DMS114 treated with DMSO at 0.1 percent for 48 hours (cell line): ENCODE results near the gene TUBA3D.
"Not testable (repeated sequence)": the region's sequence is repeated elsewhere in the genome, so short reads cannot be mapped to it uniquely, and the experiment has no call there.

Experiments used
- DNase-seq: peaks from one replicate; lab custom pipeline; 2025; ENCODE audit not compliant: unreplicated experiment; lab: John Stamatoyannopoulos, UW

Gene TUBA3D

DNA sequence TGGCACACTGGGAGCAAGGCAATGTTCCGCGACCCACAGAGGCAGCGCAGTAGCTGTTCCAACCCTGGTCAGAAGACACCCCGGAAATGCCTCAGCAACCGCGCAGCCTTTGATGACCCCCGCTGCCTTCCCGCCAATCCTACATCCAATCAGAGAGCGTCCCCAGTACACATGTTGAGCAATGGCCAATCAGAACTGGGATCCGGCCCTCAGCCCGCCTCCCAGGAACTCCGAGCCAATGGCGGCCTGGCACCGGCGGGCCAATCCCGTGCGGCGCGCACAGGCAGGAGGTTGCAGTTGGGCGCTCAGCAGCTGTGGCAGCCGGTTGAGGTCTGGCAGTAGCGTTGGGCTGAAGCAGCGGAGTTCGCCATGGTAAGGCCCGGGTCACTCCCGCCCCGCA lies at the start of gene TUBA3D:
TUBA3D (plus strand) TSS at position 289 of the 400 bp plus-strand sequence; CDS start at position 370, 81 bp downstream.
- DNase-seq, result no peak

DNA sequence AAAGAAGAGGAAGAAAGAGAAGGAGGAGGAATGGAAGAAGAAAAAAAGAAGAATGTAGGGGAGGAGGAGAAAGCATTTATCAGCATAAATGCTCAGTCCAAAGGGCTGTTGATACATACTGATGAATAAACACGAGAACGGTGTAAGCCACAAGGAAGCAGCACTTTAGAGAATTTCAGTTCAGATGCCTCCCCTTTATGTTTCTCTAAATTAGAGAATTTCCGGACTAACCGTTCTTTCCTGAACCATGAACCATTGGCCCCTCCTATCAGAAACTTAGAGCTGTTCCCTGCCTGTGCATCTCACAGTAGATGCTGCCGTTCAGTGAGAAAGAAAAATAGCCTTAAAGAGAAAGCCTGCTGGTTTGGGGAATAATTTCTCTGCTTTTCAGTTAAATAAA lies 49.2 kb upstream of the TUBA3D start:
- DNase-seq, result no peak

DNA sequence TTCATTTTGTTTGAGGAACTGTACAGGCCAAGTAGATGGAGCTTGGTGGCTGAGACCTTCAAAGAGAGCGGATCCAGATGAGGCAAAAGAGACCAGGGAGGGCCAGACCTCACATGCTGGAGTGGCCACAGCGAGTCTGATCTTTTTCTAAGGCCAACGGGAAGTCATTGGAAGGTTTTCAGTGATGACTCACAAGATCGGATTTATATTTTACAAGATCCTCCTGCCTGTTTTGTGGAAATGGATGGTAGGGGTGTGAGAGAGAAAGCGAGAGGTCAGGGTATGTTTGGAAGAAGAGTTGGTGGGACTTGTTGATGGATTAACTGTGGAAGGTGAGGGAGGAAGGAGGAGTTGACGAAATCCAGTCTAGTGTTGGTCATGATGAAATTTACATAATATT lies 44.6 kb upstream of the TUBA3D start:
- DNase-seq, result no peak

DNA sequence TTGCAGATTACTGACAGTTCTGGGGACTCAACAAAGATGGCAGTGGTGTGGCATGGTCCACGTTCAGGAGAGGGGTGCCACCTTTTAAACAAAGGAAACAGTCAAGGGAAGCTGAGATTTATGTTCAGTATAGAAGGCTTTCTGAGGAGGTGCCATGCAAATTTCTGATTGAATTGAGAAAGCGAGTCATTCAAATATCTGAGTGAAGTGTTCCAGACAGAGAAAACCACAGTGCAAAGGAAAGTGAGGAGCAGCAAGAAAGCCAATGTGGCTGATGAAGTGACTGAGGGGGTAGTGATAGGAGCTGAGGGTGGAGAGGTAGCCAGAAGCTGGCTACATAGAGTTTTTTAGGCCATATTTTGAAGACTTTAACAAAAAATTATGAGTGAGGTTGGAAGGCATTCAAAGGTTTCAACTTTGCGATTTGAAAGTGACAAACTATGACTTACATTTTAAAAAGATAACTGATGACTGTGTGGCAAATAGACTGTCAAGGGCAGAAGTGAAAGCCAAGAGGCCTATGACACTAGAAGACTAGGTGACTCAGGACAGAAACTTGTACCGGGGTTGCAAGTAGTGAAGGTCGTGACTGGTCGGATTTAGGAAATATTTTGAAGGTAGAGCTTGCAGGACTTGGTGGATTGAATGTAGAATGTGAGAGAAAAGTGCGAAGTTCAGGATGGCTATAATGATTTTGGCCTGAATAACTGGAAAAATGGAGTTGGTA lies 35.0 kb upstream of the TUBA3D start:
- not testable (repeated sequence) for DNase-seq

DNA sequence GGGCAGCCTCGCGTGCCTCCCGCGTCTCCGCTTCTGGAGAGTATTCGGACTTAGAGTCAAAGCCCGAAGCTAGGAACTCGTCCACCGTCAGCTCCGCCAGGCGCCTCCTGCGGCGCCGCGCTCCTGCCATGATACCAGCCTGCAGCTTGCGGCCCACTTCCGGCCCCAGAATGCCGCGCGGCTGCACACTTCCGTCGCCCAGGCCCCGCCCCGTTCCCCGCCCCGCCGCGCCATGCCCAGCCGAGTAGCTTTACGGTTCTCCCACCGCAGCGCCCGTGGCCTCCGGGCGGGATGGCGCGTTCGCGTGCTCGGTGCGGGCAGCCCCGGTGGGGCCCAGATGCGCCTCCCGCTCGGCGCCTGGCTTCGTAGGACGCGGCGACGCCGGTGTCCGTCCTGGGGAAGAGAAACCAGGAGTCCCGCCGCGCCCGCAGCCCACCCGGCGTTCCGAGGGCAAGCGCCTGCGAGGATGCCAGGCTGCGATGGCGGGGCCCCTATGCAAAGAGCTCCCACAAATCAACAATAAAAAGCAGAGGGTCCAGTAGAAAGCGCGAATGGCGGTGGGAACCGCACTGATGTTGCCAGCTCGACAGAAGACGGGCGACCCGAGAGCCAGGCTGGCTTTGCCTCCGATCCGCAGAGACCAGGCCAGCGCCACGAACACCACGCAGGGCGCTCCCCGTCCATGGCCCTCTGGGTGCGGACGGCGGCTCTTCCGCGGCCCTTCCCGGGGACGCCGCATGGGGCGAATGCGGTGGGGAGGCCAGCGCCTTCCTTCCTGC lies 31.0 kb upstream of the TUBA3D start:
- not testable (repeated sequence) for DNase-seq

DNA sequence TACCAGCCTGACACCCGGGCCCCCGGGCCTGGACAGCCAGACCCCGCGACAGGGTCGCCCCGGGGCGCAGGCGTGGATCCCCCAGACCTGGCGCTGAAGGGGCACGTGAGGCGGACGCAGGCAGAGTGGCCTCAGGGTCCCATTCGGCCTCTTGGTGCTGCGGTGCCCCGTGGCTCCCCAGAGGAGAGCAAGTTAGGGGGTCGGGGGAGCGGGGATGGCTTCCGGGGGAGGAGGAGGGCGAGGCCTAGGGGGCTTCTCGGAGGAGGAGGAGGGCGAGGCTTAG lies 30.5 kb upstream of the TUBA3D start:
- not testable (repeated sequence) for DNase-seq

DNA sequence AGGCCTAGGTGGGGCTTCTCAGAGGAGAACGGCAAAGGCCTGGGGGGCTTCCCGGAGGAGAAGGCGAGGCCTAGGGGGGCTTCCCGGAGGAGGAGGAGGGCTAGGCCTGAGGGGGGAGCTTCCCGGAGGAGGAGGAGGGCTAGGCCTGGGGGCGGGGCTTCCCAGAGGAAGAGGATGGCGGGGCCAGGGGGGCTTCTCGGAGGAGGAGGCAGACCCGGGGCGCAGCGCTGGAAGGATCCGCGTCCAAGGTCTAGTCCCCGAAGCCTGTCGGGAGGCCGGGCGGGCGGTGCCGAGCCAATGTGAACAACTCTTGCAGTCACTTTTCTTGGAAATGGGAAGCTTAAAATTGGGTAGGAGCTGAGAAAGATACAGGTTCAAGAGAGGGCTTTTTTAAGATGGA lies 30.0 kb upstream of the TUBA3D start:
- DNase-seq, result no peak

DNA sequence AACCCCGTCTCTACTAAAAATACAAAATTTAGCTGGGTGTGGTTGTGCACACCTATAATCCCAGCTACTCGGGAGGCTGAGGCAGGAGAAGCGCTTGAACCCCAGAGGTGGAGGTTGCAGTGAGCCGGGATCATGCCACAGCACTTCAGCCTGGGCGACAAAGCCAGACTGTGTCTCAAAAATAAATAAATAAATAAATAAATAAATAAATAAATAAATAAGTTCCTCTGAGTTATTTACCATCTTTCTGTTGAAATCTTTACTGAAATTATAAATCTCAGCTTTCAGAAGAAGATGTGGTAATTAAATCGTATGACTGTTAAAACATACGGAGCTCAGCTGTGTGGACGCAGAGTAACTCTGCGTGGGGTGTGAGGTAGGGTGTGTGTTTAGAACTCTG lies 27.9 kb upstream of the TUBA3D start:
- DNase-seq, result not testable (repeated sequence)

DNA sequence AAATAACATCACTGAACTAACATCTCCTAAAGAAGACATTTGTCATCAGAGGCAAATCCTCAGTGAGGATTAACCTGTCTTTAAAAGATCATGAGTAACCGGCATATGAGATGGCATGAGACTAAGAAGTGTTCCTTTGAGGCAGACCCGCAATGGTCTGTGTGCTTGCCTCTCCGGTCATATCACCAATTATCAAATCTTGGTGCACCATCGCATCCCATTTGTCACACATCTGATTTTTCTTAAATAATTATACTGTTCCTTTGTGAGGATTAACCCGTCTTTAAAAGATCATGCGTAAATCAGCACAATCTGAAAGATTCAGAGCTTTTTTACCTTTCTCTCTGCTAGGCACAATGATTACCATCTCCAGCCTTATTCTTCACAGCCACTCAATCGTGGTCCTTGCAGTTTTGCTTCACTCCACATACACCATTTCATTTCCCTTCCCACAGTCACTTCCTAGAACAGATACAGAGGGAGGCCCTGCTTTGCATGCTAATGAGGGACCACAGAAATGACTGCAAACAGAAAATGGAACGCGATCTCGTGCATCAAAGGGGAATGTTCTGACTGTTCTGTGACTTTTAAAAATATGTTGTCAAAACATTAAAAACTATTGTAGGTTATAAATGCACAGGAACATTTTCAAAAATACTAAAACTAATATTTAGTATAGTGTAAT lies 24.5 kb upstream of the TUBA3D start:
- not testable (repeated sequence) for DNase-seq

DNA sequence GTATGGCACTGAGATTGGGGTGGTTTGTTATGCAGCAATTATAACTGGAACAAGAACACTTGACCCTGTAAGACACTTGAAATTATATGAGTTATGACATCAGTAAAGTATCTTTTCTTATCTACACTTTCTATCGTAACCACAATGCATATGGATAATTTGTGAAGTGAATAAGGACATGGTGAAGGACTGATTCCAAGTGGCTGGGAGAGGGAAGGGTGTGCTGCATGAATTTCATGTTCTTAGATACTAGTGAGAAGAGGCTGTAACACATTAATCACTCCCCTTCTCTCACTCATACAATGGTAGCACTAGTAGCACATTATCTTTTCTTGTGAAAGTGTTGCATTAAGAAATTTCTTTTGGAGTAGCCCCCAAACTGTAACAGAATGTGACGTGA lies 21.0 kb upstream of the TUBA3D start:
- not testable (repeated sequence) for DNase-seq

DNA sequence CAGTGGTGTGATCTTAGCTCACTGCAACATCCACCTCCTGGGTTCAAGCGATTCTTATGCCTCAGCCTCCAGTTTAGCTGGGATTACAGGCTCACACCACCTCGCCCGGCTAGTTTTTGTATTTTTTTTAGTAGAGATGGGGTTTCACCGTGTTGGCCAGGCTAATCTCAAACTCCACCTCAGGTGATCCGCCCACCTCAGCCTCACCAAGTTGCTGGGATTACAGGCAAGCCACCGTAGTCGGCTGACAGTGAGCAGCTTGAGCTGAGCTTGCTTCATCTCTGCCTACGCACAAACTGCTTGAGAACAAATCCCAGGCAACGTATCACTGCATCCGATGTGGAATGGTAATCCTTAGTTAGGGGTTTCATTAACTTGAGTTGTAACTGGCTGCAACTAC lies 8.2 kb upstream of the TUBA3D start:
- not testable (repeated sequence) for DNase-seq

DNA sequence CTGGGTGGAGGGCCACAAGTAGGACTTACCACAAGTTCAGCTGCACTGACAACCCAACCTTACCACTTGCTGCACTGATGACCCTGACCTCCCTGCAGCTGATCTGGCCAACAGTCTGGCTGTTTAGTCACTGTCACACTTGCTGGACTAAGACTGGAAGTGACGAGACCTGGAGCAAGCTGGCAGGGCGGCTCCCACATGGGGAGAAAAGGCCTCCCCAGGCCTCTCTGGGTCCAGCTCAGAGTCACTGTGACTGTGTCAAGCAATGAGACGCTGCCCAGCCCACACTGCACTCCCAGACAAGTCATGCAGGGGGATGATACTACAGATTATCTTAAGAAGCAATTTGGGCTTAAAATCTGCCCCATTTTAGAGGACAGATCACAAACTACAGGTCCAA lies 5.0 kb upstream of the TUBA3D start:
- DNase-seq, result not testable (repeated sequence)

DNA sequence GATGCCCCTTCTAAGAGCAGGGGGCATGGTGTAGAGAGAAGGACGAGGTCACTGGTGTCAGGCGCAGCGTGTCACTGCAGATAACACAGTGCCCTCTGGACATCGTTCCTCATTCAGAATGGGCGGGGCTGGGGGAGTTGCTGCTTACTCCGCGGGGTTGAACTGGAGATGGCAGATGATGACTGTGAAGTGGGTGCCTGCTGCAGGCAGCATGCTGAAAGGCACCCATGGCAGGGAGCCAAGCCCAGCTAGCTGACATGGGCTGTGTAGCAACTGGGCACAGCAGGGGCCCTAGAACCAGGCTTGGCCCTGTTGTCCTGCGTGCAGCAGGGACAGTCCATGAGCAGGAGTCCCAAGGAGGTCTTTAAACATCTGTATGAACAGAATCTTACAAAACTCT lies 4.3 kb upstream of the TUBA3D start:
- DNase-seq, result not testable (repeated sequence)

DNA sequence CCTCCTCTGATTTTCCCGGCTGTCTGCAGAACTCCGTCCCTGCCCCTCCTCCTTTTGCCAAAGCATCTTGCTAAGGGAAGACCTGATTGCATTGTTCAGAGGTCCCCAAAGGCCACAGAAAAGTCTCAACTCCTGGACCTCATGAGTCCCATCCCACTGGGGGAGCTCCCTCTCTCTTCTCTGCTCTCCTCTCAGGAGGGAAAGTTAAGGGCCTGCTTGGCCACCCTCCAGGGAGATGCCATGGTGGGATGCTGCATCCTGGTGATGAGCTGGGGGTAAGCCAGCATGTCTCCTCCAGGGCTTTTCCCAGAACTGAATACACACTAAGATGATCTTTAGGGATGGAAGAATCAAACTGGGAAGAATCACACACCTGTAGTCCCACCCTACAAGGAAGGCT lies 2.7 kb upstream of the TUBA3D start:
- DNase-seq, result not testable (repeated sequence)

DNA sequence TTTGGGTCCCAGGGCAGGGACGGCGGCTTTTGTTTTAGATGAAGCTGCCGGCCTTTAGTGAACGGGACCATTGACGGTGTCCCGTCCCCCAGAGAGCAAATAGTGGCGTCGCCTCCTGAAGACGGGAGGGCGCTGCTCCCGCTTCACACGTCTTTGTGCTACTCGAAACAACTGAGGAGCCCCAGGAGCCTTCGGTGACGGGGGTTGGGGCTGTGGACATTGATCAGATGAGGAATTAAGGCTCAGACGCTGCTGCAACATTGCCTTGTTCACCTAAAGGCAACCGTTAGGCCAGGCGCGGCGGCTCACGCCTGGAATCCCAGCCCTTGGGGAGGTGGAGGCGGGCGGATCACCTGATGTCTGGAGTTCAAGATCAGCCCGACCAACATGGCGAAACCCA lies 444 bp downstream of the TUBA3D start:
- DNase-seq, result not testable (repeated sequence)

DNA sequence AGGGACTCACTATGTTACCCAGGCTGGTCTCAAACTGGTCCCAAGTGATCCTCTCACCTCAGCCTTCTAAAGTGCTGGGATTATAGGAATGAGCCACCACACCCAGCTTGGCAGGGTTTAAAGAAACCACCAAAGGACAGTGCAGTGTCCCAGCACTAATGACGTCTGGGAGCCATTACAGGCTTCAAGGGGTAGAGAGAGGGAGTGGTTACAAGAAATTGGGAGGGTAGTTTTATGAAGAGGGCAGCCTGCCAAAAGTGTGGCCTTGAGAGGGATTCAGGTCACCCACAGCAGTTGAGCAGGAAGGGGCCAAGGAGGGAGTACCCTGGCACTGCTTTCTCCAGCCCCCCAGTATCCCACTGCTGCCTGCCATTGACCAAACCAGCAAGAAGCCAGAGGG lies 1.3 kb downstream of the TUBA3D start:
- DNase-seq, result not testable (repeated sequence)

DNA sequence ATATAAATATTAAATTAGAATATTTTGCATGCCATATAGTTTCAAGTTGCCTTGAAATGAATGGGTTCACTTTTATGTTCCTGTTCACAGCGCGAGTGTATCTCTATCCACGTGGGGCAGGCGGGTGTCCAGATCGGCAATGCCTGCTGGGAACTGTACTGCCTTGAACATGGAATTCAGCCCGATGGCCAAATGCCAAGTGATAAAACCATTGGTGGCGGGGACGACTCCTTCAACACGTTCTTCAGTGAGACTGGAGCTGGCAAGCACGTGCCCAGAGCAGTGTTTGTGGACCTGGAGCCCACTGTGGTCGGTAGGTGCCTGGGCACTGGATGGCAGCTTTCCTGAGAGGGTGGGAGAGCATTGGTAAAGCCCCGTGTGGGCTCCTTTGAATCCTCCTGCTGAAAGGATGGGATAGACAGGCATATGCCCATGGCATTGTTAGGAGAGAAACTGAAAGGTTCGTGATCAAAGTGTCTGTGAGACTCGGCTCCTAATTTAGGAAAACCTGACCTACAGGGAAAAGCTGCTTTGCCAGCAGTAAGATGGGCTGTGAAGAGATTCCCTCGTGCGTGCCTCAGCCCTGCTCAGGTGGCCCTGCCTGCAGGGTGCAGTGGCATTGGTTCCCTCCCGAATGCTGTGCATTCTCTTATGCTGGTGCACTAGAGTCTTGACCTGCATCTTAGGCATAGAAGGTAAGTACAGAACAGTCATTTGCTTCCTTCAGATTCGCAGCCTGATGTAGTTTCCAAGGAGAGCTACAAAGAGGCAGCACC lies 2.3 kb downstream of the TUBA3D start:
- not testable (repeated sequence) for DNase-seq

DNA sequence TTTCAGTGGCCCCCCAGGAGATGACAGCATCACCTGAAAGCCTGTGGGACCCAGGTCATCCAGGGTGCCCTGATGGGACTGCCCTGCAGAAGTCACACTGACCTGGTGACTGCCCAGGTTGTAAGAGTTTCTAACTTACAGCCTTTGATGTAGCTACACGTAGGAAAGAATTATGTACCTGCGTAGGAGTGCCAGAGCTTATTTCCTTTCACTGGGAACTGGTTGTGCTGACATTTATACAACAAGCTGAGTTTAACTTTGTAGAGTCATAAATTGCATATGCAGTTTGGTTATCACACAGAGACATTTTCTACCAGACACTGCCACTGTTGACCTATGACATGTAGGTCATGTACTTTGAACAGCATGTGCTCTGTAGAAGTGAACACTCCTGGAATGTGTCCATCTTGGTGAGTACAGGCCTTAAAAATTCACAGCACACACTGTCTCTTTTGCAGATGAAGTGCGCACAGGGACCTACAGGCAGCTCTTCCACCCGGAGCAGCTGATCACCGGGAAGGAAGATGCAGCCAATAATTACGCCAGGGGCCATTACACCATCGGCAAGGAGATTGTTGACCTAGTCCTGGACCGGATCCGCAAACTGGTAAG lies 3.0 kb downstream of the TUBA3D start:
- not testable (repeated sequence) for DNase-seq

DNA sequence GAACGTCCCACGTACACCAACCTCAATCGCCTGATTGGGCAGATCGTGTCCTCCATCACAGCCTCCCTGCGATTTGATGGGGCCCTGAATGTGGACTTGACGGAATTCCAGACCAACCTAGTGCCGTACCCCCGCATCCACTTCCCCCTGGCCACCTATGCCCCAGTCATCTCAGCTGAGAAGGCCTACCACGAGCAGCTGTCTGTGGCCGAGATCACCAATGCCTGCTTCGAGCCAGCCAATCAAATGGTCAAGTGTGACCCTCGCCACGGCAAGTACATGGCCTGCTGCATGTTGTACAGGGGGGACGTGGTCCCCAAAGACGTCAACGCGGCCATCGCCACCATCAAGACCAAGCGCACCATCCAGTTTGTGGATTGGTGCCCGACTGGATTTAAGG lies 4.4 kb downstream of the TUBA3D start:
- DNase-seq, result not testable (repeated sequence)

DNA sequence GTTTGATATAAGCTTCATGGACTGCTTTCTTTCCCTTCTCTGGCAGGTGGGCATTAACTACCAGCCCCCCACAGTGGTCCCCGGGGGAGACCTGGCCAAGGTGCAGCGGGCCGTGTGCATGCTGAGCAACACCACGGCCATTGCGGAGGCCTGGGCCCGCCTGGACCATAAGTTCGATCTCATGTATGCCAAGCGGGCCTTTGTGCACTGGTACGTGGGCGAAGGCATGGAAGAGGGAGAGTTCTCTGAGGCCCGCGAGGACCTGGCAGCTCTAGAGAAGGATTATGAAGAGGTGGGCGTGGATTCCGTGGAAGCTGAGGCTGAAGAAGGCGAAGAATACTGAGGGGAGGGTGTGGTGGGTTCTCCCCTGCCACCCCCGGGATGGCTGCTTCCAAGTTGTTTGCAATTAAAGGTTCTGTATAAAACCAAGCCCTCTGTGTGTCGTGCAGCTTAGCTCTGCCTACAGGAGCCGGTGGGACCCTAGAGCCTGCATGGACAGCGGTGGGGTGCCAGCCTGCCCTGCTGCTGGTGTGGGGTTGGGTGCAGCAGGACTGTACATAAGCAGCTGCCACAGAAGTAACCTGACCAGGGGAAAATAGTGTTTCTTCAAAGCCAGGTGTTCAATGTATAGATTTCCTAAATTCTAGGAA lies 6.7 kb downstream of the TUBA3D start:
- DNase-seq, result not testable (repeated sequence)
